Retinal pigment epithelial cell (primary cell): ENCODE data around the gene POLDIP2.

Experiments used
- DNase-seq: peaks from one replicate; pipeline ENCODE4 v3.0.0-alpha.2; 2010; ENCODE audit warnings: low read depth
- H3K4me3 ChIP-seq: 2 replicates; pipeline ENCODE4 v1.5.1; 2011; ENCODE audit warnings: mild to moderate bottlenecking, low read length, control low read depth, moderate library complexity
- TF ChIP-seq, protein P1 (sequence below): conservative IDR thresholded peaks from 2 replicates; pipeline ENCODE4 v1.5.1; 2011; ENCODE audit warnings: low read depth, low read length, control low read depth, inconsistent platforms

POLDIP2 gene

DNA sequence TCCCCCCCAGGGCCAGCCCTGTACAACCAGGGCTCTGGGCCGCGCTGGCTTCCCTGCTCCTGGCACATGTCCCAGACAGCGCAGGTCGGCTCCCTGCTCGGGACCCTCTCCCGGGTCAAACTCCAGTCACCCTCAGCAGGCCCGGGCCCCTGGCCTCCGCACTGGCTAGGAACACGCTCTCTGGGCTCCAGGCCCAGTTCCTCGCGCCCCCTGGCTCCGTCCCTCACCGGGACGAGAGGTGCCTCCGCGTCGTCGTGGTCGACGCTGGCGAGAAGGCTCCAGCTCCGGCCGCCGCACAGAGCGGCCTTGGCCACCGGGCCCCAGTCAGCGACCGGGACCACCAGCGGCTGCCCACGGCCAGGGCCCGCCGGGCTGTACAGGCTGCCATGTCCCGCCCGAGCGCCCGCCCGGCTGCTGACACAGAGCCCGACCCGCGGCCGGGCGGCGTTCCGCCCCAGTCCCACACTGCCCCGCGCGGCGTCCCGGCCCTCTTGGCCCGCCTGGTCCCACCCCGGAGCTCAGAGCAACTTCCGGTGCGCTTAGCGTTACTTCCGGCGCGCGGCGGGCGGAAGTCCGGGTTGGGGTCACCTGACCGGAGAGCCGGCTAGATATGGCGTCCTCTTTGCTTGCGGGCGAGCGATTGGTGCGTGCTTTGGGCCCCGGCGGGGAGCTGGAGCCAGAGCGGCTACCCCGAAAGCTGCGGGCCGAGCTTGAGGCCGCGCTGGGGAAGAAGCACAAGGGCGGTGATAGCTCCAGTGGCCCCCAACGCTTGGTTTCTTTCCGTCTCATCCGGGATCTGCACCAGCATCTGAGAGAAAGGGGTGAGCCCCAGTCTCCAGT, at the start of gene POLDIP2:
TSS of gene POLDIP2 (minus strand) at position 467 of the 840 bp plus-strand sequence. CDS start at position 388, 79 bp downstream.
- H3K4me3 ChIP-seq = peak within 1 kb of the TSS; percentile 79
- DNase-seq = peak; percentile 68
- TF ChIP-seq, protein P1, sequence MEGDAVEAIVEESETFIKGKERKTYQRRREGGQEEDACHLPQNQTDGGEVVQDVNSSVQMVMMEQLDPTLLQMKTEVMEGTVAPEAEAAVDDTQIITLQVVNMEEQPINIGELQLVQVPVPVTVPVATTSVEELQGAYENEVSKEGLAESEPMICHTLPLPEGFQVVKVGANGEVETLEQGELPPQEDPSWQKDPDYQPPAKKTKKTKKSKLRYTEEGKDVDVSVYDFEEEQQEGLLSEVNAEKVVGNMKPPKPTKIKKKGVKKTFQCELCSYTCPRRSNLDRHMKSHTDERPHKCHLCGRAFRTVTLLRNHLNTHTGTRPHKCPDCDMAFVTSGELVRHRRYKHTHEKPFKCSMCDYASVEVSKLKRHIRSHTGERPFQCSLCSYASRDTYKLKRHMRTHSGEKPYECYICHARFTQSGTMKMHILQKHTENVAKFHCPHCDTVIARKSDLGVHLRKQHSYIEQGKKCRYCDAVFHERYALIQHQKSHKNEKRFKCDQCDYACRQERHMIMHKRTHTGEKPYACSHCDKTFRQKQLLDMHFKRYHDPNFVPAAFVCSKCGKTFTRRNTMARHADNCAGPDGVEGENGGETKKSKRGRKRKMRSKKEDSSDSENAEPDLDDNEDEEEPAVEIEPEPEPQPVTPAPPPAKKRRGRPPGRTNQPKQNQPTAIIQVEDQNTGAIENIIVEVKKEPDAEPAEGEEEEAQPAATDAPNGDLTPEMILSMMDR = no peak

- TF ChIP-seq, protein P1 = no peak
Measured at GRCh38 chr17:28406473-28406814, 49.1 kb upstream of the POLDIP2 start.

DNA sequence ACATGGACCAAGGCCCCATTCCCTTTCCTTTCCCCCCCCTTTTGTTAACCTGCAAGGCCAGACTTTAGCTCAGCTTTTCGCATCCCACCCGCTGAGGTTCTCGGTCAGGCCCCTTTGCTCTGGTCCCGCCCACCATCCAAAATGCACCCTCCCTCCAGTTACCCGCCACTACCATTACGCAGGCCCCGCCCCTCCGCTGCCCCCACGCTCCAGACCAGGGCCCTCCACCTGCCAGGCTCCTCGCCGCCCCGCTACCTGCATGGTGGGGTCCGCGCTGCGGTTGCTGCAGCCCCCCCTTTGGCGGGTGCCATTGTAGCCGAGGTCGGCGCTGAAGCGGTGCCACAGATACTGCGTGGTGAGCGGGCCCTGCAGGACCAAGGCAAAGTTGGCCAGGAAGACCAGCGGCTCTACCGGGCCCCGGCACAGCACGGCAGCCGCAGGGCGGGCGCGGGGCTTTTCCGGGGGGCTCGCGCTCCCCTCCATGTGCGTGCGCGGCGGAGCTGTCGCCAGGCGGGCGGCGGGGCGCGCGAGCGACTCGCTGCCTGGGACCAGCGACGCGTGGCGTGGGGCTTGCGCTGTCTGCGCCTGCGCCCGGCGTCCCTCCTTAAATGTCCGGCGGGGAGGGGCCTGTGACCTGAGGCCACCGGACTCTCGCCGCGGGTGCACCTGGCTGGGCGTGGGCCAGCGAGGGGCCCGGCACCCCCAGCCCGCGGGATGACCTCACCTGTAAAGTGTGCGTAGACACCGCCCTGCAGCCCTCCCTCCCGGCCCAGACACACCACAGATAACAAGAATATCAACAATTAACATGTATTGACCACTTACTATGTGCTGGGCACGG, 48.5 kb upstream of the POLDIP2 start, which contains the start of gene SLC46A1:
TSS of gene SLC46A1 (minus strand) at position 581 of the 841 bp plus-strand sequence. CDS start at position 483, 98 bp downstream.
- no peak for DNase-seq
- peak within 1 kb of the TSS; percentile 60 for H3K4me3 ChIP-seq
- TF ChIP-seq, protein P1 = no peak

More at GRCh38 chr17:28406473-28406814, 49.1 kb upstream of the POLDIP2 start:
- peak overlapping the region; percentile 60 for H3K4me3 ChIP-seq
- no peak for DNase-seq

GRCh38 chr17:28404812-28405570, 47.7 kb upstream of the POLDIP2 start:
- DNase-seq = no peak
- H3K4me3 ChIP-seq = peak overlapping the region; percentile 60
- TF ChIP-seq, protein P1 = no peak

- TF ChIP-seq, protein P1 = no peak
- no peak overlapping the region for H3K4me3 ChIP-seq
- no peak for DNase-seq
Measured at GRCh38 chr17:28404461-28404811, 47.1 kb upstream of the POLDIP2 start.

GRCh38 chr17:28404007-28404406, 46.7 kb upstream of the POLDIP2 start:
- no peak overlapping the region for H3K4me3 ChIP-seq
- TF ChIP-seq, protein P1 = no peak
- peak; percentile 18 for DNase-seq
